Activated CD4-positive, alpha-beta T cell treated with anti-CD3 and anti-CD28 coated beads, Interleukin-2, amount 50 U/mL, for 4 hours (primary cell): ENCODE measurements around the gene IKBKG.
"Not testable (repeated sequence)": the region's sequence is repeated elsewhere in the genome, so short reads cannot be mapped to it uniquely, and the experiment has no call there.

ENCODE experiments used
- DNase-seq, 2 experiments: peaks; one replicate each; pipeline ENCODE4 v3.0.0-alpha.2; 2020

Gene IKBKG

GRCh38 chrX:154607976-154608375, 60.6 kb downstream of the IKBKG start:
- DNase-seq, result not testable (repeated sequence)

DNA sequence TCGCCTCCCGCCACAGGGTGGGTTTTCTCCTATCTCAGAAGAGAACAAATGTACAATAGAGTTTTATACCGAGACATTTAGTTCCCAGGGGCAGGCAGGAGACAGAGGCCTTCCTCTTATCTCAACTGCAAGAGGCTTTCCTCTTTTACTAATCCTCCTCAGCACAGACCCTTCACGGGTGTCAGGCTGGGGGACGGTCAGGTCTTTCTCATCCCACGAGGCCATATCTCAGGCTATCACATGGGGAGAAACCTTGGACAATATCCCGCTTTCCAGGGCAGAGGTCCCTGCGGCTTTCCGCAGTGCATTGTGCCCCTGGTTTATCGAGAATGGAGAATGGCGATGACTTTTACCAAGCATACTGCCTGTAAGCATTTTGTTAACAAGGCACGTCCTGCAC, 61.4 kb downstream of the IKBKG start:
- DNase-seq, result not testable (repeated sequence)

DNA sequence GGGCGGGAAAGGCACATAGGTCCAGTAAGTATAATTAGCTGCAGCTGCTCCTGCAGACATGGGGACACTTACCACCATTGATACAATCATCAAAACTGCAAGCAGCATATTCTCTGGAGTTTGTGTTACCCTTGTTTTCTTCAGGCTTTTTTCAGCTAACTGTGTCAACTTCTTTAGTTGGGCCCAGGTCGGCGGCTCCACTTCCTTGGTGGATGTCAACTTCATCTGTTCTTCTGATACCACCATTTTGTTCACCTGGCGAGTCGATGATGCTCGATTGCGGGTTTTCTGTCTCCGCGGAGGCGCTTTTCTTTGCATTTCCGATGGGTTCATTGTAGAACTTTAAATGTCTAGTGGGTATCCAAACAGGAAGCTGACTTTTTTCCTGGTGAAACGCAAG, 63.7 kb downstream of the IKBKG start:
- not testable (repeated sequence) for DNase-seq

GRCh38 chrX:154613586-154613985, 66.2 kb downstream of the IKBKG start:
- DNase-seq, result not testable (repeated sequence)
